GM19324 (cell line): Measurements from ENCODE around the gene NBPF9.
"Not testable (repeated sequence)": the region's sequence is repeated elsewhere in the genome, so short reads cannot be mapped to it uniquely, and the experiment has no call there.

Experiments
- ATAC-seq: cut with Tn5 transposase; IDR thresholded peaks from one replicate; pipeline ENCODE4 v1.9.1; 2021; ENCODE audit warnings: mild to moderate bottlenecking, moderate library complexity; ENCODE audit not compliant: unreplicated experiment, low FRiP score

Gene NBPF9

GRCh38 chr1:149016626-149017025 is 86.7 kb downstream of the NBPF9 start:
- ATAC-seq: not testable (repeated sequence)

- ATAC-seq: not testable (repeated sequence)
These were observed 87.8 kb downstream of the NBPF9 start for GRCh38 chr1:149015522-149015921.

GRCh38 chr1:149013513-149013912 is 89.8 kb downstream of the NBPF9 start:
- not testable (repeated sequence) for ATAC-seq

- ATAC-seq: not testable (repeated sequence)
These were observed 90.8 kb downstream of the NBPF9 start for GRCh38 chr1:149012599-149012998.

GRCh38 chr1:149009761-149010160 is 93.6 kb downstream of the NBPF9 start:
- not testable (repeated sequence) for ATAC-seq

- ATAC-seq: not testable (repeated sequence)
These were observed 94.6 kb downstream of the NBPF9 start for GRCh38 chr1:149008769-149009168.

GRCh38 chr1:149008326-149008725 is 95.0 kb downstream of the NBPF9 start:
- not testable (repeated sequence) for ATAC-seq
